GM12878 (cell line): ENCODE measurements around the gene TET3. TPM values are rescaled to one million over a fixed set of nuclear protein-coding genes. Genes with fewer than 3 reads are reported as not detected.

Source experiments
- DPF2 ChIP-seq: fragments of 450-650 bp; IDR thresholded peaks from 2 replicates; pipeline ENCODE4 v1.6.1; 2017; ENCODE audit warnings: mild to moderate bottlenecking
- MAX ChIP-seq: IDR thresholded peaks from 2 replicates; pipeline ENCODE4 v1.6.1; 2012; ENCODE audit warnings: low read depth, low read length, improper control_type of control experiment
- MYC ChIP-seq: IDR thresholded peaks from 2 replicates; pipeline ENCODE4 v1.6.1; 2011; ENCODE audit warnings: mild to moderate bottlenecking, low read length, moderate library complexity, inconsistent platforms; ENCODE audit not compliant: insufficient read depth, insufficient replicate concordance, insufficient read length, severe bottlenecking
- SP1 ChIP-seq: IDR thresholded peaks from one replicate; pipeline ENCODE4 v1.6.1; 2011; ENCODE audit warnings: low read depth, low read length
- ZNF592 ChIP-seq: fragments of 450-650 bp; IDR thresholded peaks from 2 replicates; pipeline ENCODE4 v1.6.1; 2017; ENCODE audit warnings: mild to moderate bottlenecking, moderate library complexity
- polyA plus RNA-seq, 11 experiments: library from polyadenylated mRNA; depleted of rRNA in 4 of 11; unstranded in 6 of 11; stranded (reverse) in 5 of 11; fragments of >200 nt; fragmentation: Nextera tagmentation in 4 of 11; fragmentation: Illumina TruSeq in 1 of 11; extraction: Ambion mirVana in 4 of 11; extraction: Trizol in 1 of 11; gene quantifications; 1 replicate in 1 of 11; 2 replicates in 10 of 11; pipeline versions ENCODE4 v1.2.1 to v1.2.3, GENCODE V29; 2011 to 2016; ENCODE audit warnings: inconsistent platforms in 2 of 11, missing spikeins in 2 of 11, low read depth in 1 of 11
- total RNA-seq, 4 experiments: library from RNA; depleted of rRNA in 3 of 4; stranded (reverse); fragments of >200 nt in 3 of 4; fragmentation: Illumina TruSeq in 1 of 4; extraction: Trizol in 1 of 4; gene quantifications; 2 replicates each; pipeline versions ENCODE4 v1.2.1 to v1.2.3, GENCODE V29; 2013 to 2021

The TET3 gene
- total and polyA plus RNA-seq, 10 of the 15 experiments (the other 5 are each of a cell fraction or from before 2014, with no cell fraction given), result 0.77 to 25.9 (median 8.5) TPM

GRCh38 chr2:74002505-74003421 lies 18.1 kb downstream of the TET3 start (continued):
- TF ChIP-seq MYC, result no peak
- TF ChIP-seq SP1, result peak; percentile 14
- TF ChIP-seq DPF2, result peak; percentile 75
- TF ChIP-seq ZNF592, result 0 out of 2 replicates have a peak, but pooled peaks have one; percentile 52
- no peak for TF ChIP-seq MAX
